ENCODE results near the gene BMPR2. TPM values are rescaled to one million over a fixed set of nuclear protein-coding genes. Genes with fewer than 3 reads are reported as not detected.

The BMPR2 gene
- total and polyA plus RNA-seq, 2 of the 8 experiments (the other 6 are each of a cell fraction or from before 2014, with no cell fraction given) = 5.5 to 19.8 TPM

- Histone ChIP-seq H3K9ac (replicated peaks in 1 of 4; ENCODE audit: extremely low read depth in 1 of 4, low read depth in 3 of 4, low read length in 3 of 4) (no peak overlapping the region), H2AK5ac (ENCODE audit: low read depth, low read length) (no peak overlapping the region), H2BK12ac (ENCODE audit: low read depth, low read length) (no peak overlapping the region), H4K5ac (ENCODE audit: insufficient read length, low read depth, low read length) (no peak overlapping the region), H3K14ac (ENCODE audit: insufficient read length) (no peak overlapping the region), H4K20me1 (replicated peaks in 1 of 2; ENCODE audit: control insufficient read depth in 1 of 2, insufficient read depth in 2 of 2, low read length in 2 of 2) (no peaks in the 10 kb centered on the region), H3K56ac (replicated peaks; ENCODE audit: insufficient read length, low read depth, low read length) (no peak overlapping the region), H2BK20ac (ENCODE audit: low read length) (no peak overlapping the region), H3K36me3 (ENCODE audit: control insufficient read depth in 2 of 4, insufficient read depth in 4 of 4, low read length in 3 of 4) (no peaks in the 10 kb centered on the region), H3K23ac (ENCODE audit: insufficient read length) (no peak overlapping the region), H2BK5ac (ENCODE audit: low read depth, low read length) (no peak overlapping the region), H4K91ac (replicated peaks; ENCODE audit: insufficient read length, low read length) (no peak overlapping the region), H3K23me2 (ENCODE audit: low read depth, low read length) (no peaks in the 10 kb centered on the region), H3K4me1 (replicated peaks in 1 of 4; ENCODE audit: control insufficient read depth in 3 of 4, insufficient read depth in 4 of 4, low read length in 3 of 4) (no peaks in the 10 kb centered on the region), H2BK120ac (replicated peaks; ENCODE audit: low read depth, low read length) (no peak overlapping the region), H3K79me2 (ENCODE audit: control insufficient read depth in 1 of 2, insufficient read depth in 2 of 2, low read length in 2 of 2) (no peaks in the 10 kb centered on the region), H2AFZ (ENCODE audit: low read length) (no peak overlapping the region), H3K18ac (ENCODE audit: extremely low read depth, low read length) (no peak overlapping the region), H3K4me2 (ENCODE audit: insufficient read depth in 1 of 2, low read depth in 2 of 2, low read length in 2 of 2) (no peak overlapping the region), H2BK15ac (ENCODE audit: low read length) (no peak overlapping the region), H3K9me3 (ENCODE audit: insufficient read depth in 2 of 2, low read depth in 1 of 2, low read length in 1 of 2) (0 out of 4 replicates have a peak, but pooled peaks cover 0 to 3% of the 10 kb centered on the region in 2 experiments), H4K8ac (ENCODE audit: extremely low read depth, insufficient read depth, low read length) (no peak overlapping the region), H3K4me3 (ENCODE audit: extremely low read depth in 1 of 4, insufficient read depth in 2 of 4, low read depth in 3 of 4, low read length in 4 of 4) (no peak overlapping the region), H3K4ac (replicated peaks; ENCODE audit: insufficient read length, low read depth, low read length) (no peak overlapping the region), H3K79me1 (ENCODE audit: low read depth, low read length) (no peaks in the 10 kb centered on the region), H3K27ac (ENCODE audit: low read depth, low read length) (no peak overlapping the region), H3K27me3 (replicated peaks in 1 of 4; ENCODE audit: control insufficient read depth in 3 of 4, extremely low read depth in 1 of 4, insufficient read depth in 3 of 4, low read length in 3 of 4) (no peaks in the 10 kb centered on the region)
- DNase-seq (ENCODE audit: low read depth in 1 of 2, low spot score in 2 of 2) = no peak
- 91% methylated on average over 1 of the region's 1 CpG; no CpG with 5 or more reads in 1 of the 2 experiments for WGBS, 2 experiments (ENCODE audit: extremely low coverage in 1 of 2, insufficient coverage in 1 of 2, insufficient read length in 1 of 2, insufficient replicate concordance in 2 of 2, low coverage in 1 of 2, low lambda C conversion rate in 2 of 2, missing lambda C conversion rate in 1 of 2)
- POLR2A ChIA-PET (ENCODE audit: partially characterized antibody) = no interaction called here
- FAIRE-seq = no peak
- CTCF ChIA-PET (ENCODE audit: partially characterized antibody) = no interaction called here
- TF ChIP-seq HDAC2 (IDR thresholded peaks at IDR 0.05; ENCODE audit: borderline replicate concordance in 1 of 2, low read depth in 2 of 2, low read length in 2 of 2) = no peak
- TF ChIP-seq CREB1 (IDR thresholded peaks at IDR 0.05) = no peak
- no peak for TF ChIP-seq USF2 (IDR thresholded peaks at IDR 0.05; ENCODE audit: low read length)
- TF ChIP-seq POLR2AphosphoS5 (IDR thresholded peaks at IDR 0.05; ENCODE audit: low read depth, low read length) = no peak
- no peak for TF ChIP-seq RAD21 (IDR thresholded peaks at IDR 0.05 in 1 of 2, conservative IDR thresholded peaks at IDR 0.05 in 1 of 2; ENCODE audit: low read depth in 2 of 2, low read length in 2 of 2)
- no peak for TF ChIP-seq RBBP5 (IDR thresholded peaks at IDR 0.05; ENCODE audit: borderline replicate concordance, low read depth, low read length)
- no peak for TF ChIP-seq GTF2F1 (IDR thresholded peaks at IDR 0.05; ENCODE audit: borderline replicate concordance, low read depth, low read length)
- no peak for TF ChIP-seq ATF2 (IDR thresholded peaks at IDR 0.05; ENCODE audit: low read length)
- TF ChIP-seq EP300 (IDR thresholded peaks at IDR 0.05; ENCODE audit: borderline replicate concordance in 1 of 2, low read depth in 2 of 2, low read length in 2 of 2) = no peak
- TF ChIP-seq EGR1 (IDR thresholded peaks at IDR 0.05; ENCODE audit: borderline replicate concordance, low read depth, low read length) = no peak
- no peak for TF ChIP-seq POU5F1 (IDR thresholded peaks at IDR 0.05; ENCODE audit: low read depth, low read length)
These were observed 79.0 kb downstream of the BMPR2 start for GRCh38 chr2:202455114-202455513.
